HG02981 (cell line): ENCODE measurements around the gene EPAS1.

Experiments used
- ATAC-seq: cut with Tn5 transposase; IDR thresholded peaks from one replicate; pipeline ENCODE4 v1.9.1; 2021; ENCODE audit warnings: mild to moderate bottlenecking, moderate library complexity; ENCODE audit not compliant: unreplicated experiment

The EPAS1 gene

DNA sequence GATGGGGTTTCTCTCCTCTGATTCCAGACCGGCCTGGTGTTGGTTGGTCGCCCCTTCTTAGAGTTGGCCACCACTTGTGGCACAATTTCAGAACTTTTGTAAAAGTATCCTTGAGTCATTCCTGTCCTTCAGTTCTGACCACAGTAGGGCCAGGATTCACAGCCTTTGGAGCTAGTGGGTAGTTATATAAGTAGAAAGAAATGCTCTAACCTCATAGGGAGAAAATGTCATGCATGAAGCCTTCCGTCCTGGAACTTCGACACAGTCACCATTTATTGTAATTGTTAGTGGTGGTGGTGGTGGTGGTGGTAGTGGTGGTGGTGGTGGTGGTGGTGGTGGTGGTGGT, 65.4 kb downstream of the EPAS1 start:
- no peak for ATAC-seq

DNA sequence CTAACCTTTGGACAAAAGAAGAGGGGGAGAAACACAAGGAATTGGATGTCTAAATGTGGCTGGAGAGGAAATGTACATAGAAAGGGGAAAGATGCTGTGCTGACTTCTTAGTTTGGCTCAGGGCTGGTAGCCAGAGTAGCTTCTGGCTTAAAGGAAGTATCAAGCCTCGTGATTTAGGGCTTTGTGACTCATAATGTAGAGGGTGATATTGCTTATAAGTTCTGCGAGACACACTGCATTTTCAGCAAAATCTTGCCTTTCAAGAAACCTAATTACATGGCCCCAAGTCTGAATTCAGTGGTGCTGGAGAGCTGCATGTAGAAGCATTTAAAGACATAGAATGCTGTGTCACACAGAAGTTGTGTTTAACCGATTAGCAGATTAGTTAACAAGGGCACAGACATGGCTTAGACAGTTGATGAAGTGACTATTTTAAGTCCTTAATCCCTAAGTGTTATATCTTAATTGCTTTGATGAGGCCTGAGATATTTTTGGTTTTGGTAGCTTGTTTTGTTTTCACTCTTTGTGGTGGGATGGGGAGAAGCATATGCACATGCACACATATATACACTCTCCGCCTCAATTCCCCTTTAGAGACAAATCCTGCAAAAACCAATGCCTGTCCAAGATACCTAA, 66.4 kb downstream of the EPAS1 start:
- ATAC-seq = no peak

DNA sequence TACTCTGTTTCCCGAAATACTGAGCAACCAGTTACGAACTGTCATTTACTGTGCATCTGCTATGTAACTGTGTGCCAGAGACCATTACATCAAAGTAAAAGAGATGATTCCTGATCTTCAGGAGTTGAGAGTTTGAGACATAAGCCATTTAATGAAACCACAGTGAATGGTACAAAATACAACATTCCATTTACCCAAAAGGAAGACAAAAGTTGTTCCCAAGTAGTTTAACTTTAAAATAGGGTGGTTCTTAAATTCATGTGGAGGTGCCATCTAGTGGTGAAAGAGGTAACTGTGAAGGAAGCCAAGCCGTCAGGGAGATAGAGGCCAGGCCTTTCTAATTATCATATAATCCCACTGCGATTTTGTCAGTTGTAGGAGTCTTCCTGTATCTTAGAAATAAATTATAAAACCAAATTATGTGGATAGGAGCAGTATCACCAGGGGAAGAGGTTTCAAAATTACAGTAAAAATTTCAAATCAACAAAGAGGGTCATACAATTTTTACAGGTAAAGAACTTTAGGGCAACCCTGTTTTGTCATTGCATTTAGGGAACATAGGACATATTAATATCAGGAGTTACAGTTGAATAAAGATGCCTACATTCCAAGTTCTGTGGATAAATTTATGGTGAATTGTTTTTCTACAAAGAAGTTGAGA, 67.7 kb downstream of the EPAS1 start:
- no peak for ATAC-seq

DNA sequence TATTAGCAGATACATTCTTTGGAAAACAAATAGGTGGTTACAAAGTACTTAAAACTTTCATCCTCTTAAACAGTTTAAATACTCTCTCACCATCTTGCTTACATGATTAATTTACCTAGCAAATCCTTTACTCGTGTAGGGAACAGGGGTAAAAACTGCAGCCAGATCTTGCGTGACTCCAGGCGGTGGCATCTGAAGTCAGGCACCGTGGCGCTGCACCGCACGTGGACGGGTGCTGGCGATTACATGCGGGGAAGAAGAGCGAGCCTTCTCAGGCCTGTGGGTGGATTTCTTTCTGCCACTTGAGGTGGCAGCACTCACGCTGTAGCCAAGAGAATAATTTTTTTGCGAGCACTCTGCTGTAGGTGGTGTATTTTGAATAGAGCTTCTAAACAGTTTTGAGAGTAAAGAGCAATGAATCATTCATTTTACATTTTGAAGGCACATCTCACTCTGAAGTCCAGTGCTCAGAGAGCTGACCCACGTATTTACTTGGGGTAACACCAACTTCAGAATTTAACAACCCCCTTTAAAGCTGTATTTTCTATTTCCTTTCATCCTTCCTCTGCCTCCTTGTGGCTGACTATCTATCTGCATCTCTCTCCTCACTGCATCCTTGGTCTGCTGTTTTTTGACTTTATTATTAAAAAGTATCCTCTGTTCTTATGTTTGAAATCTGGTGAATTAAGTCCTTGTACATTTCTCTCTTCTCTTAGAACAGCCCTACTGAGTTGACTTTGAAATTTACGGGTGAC, 68.9 kb downstream of the EPAS1 start:
- no peak for ATAC-seq

DNA sequence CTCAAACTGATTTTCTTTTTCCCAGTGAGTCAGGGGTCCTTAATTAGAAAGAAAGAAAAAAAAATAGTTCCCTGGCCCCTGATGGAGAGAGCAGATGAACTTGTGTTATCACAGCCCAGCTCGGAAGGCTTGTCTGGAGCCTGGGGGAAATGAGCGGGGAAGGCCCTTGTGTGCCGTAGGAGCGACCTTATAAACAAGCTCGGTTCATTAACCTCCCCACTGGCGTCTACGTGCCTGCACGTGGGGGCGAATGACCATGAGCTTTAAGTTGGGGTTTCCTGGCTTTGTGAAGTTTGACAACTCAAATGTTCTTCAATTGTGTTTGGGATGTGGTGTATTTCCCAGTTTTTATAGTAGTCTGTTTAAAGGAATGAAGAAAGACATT, 69.5 kb downstream of the EPAS1 start:
- no peak for ATAC-seq

DNA sequence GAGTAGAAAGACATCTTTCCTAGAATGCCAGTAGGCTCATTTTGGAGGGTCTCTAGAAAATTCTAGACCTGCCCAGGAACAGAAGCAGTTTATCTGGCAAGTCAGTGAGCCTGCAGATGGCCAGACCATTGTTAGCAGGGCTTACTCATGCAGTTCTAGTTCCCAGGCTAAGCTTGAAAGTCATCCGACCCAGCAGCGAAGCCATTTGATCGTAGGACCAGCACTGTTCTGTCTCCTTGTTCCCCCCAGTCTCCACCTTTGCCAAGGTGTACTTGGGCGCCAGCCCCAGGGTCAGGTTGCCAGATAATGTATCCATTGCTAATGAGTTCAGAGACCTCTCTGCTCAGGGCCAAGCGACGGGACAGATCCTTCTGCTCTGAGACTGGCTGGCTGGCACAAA, 70.1 kb downstream of the EPAS1 start:
- ATAC-seq = no peak

DNA sequence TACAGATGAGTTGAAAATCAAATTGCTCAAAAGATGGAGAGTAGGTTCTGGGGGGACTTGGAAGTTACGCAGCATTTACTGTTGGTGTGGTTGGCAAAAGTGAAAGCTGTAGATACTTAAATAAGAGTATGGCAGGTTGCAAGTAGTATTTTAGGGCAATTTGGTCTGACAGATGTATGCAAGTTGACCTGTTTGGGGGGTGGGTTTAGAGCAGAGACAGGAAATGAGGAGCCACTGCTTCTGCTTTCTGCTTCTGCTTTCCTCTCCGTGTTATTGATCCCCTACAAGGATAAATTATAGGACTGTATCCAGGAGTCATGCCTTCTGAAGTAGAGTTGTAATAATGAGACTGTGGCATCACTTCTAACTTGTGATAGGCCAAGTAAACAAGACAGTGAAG, 71.2 kb downstream of the EPAS1 start:
- no peak for ATAC-seq

DNA sequence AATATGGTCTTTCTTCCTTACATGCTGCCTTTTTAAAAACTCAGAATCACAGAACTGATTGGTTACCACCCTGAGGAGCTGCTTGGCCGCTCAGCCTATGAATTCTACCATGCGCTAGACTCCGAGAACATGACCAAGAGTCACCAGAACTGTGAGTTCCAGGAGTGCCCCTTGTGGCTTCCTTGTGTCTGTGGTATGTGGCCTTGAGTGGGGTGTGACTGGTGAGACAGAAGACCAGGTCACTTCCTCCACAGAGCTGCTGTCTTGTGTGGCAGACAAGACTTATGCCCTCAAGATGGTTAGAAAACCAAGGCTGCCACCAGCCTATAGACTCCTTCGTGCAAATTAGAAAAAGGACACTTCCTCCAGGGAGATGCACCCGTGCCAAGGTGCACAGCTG, 72.6 kb downstream of the EPAS1 start:
- no peak for ATAC-seq

DNA sequence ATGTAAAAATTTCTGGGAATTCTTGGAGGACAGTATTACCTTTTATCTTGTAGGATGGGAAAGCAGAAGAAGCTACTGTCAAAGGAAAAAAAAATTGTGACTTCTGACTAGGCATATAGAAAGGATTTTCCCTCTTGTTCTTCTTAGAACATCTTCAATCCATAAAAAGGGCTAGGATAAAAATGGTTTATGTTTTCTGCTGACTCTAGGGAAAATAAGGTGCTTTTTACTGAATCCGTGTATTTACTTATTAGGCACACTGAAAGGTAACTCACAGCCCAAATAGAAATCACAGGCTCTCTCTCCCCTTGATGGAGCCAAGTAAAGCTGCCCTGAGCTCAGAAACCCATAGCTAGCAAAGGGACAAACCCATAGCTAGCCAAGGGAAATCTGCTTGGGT, 74.6 kb downstream of the EPAS1 start:
- ATAC-seq = no peak

DNA sequence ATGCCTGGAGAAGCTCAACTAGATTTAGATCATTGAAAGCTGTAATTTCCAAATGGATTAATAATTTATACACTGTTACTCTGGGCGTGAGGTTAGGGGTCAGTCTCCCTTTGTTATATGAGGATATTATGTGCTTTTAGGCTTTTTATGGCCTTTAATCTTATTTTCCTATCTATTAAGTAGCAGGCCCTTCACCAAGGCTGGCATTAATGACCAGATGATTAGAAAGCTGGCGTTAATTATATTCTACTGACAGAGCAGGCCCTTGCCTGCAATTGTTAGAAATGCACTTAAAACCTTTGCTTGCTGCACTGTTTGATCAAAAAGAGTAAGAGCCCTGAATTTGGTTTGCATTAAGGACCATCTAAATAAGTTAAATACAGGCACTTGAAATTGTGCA, 75.3 kb downstream of the EPAS1 start:
- ATAC-seq = no peak

DNA sequence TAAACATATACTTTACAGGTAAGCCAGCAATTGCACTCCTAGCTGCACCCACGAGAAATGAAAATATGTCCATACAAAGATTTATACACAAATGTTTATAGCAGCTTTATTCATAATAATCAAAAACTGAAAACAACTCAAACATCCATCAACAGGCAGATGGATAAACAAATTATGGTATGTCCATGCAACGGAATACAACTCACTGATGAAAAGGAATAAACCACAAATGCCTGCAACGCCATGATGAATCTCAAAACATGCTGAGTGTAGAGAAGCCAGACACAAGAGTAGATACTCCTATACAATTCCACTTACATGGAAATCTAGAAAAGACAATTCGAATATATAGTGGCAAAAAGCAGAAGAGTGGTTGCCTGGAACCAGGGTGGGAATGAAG, 76.0 kb downstream of the EPAS1 start:
- ATAC-seq = no peak

DNA sequence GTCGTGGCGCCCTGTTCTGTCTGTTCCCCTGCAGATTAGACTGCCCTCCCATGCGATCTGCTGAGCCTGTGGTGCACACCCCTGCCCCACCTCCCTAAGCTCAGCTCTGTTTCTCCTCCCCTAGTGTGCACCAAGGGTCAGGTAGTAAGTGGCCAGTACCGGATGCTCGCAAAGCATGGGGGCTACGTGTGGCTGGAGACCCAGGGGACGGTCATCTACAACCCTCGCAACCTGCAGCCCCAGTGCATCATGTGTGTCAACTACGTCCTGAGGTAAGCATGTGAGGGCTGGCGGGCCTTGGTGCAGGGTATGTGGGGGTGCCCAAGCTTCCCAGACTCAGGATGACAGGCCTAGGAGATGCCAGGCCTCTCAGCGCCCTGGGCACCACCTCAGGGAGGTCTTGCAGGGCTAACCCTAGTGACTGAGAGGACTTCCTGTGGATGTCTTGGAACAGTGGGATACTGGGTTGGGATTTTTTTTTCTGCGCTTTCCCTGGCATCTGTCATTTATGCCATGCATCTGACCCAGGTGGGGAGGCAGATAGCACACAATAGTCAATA, 78.4 kb downstream of the EPAS1 start:
- ATAC-seq = no peak

DNA sequence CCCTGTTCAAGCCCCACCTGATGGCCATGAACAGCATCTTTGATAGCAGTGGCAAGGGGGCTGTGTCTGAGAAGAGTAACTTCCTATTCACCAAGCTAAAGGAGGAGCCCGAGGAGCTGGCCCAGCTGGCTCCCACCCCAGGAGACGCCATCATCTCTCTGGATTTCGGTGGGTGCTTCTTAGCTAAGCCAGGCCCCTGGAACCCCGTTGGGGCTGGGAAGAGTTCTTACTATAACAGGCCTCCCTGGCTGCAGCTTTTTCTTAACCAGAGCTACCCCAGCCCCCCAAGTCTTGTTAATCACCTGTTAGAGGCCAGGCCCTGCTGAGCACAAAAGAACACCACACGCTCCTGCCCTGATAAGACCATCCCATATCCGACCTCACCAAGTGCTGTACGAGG, 79.4 kb downstream of the EPAS1 start:
- ATAC-seq = no peak

DNA sequence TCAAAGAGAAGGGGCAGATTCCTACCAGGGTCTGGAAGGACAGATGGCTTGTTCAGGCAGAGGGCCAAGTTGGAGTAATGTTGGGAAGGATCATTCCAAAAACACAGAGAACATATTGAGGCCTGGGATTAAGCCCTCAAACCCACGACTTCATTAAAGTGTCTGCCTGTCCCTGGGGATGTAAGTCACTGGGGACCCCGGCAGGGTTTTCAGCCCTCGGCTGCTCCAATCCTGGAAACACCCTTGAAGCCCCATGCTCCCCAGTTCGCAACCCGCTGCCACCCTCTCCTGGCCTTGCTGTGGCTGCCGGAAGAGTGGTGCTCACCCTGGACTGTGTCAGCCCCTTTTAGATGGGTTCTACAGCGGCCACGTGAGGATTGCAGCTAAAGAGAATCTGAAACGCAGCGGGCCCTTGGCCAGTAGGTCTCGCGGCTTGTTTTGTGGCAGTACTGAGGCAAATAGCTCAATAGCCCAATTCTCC, 79.9 kb downstream of the EPAS1 start:
- ATAC-seq = no peak

DNA sequence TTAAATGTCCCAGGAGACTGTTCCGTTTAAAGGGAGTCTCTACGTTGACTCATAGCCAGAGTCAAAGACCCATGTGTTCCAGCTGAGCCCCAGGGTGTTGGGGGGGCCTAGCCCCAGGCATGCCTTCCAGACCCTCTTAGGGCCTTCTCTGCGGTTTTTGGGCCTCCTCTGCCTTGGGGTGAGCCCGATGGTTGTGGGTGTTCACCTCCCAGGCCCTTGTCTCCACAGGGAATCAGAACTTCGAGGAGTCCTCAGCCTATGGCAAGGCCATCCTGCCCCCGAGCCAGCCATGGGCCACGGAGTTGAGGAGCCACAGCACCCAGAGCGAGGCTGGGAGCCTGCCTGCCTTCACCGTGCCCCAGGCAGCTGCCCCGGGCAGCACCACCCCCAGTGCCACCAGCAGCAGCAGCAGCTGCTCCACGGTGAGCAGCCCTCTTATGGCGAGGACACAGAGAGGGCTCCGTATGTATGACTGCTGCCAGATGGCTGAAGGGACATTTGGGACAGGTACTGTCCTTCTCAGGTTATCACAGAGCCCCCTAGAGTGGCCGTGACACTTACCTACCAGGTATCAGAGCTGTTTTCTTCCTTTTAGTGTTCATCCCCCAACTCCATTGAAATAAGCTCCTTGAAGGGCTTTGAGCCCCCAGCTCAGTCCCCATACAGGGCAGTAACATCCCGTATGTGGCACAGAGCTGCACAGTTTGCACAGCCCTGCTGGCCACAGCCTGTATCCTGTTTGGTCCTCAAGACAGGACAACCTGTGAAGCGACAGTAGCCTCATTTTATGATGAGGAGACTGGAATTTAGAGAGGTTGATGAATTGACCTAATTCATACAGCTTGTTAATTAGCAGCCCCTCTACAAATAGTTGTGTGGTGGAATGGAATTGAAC, 80.7 kb downstream of the EPAS1 start:
- no peak for ATAC-seq

DNA sequence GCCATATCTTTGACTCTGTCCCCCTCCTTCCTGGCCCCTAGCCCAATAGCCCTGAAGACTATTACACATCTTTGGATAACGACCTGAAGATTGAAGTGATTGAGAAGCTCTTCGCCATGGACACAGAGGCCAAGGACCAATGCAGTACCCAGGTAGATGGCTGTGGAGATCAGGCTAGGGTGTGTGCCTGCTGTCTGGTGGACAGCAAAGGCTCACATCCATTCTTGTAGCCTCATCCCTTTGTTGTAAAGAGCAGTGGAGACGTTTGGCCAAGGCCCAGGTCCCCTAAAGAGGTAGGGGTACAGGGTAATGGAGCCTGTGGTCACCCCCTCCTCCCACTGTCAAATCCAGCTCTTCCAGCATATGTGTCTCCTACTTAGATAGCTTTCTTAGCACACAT, 81.4 kb downstream of the EPAS1 start:
- no peak for ATAC-seq

DNA sequence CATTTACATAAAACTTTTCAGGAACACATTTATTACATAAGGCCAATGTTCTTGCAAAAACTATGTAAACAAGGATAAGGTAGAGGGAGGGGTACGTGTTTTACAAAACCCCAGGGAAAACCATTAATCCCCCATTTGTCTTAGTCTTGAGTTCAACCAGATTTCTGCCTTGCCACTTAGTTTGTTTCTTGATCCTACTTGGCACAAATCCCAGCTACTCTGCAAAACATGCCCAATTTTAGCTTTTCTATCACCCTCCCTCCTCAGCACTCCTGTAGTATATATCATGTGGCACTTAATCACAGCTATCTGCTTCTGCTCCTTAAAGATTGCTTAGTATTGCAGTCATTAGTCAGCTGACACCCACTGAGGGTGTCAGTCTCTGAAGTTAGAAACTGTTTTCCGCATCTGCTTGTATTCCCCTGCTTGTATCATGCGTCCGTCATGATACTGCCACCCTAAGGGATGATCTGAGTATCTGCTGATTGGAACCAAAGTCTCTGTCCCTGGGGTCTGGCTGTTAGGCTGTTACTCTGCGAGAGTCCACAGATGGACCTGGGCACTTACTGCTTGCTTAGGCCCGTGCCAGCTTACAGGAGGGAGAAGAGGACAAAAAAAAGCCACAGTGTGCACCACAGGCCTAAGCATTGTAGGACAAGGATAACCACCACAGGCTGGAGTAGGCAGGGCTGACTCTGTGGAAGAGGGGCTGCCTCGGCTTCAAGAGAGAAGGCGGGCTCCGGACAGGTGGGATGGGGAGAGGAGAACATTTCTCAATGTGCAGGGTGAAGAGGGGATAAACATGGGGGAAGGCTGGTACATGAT, 82.2 kb downstream of the EPAS1 start:
- no peak for ATAC-seq

DNA sequence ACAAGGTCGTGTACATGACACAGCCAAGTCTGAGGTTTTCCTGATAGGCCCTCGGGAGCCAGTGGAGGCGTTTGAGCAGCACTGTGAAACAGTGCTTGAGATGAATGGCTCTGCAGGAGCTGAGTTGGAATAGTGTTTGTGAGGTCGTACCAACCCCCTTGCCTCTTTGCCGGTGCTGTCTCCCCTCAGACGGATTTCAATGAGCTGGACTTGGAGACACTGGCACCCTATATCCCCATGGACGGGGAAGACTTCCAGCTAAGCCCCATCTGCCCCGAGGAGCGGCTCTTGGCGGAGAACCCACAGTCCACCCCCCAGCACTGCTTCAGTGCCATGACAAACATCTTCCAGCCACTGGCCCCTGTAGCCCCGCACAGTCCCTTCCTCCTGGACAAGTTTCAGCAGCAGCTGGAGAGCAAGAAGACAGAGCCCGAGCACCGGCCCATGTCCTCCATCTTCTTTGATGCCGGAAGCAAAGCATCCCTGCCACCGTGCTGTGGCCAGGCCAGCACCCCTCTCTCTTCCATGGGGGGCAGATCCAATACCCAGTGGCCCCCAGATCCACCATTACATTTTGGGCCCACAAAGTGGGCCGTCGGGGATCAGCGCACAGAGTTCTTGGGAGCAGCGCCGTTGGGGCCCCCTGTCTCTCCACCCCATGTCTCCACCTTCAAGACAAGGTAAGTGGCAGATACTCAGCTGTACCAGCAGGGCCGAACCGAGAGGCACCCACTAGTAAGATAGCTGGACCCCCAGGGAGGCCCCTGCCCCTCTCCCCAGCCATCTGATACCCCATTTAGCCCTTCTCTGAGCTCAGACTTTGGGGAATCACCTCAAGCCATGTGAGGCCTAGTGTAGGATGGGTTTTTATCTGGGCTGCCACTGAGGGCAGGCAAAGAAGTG, 83.1 kb downstream of the EPAS1 start:
- ATAC-seq = no peak

DNA sequence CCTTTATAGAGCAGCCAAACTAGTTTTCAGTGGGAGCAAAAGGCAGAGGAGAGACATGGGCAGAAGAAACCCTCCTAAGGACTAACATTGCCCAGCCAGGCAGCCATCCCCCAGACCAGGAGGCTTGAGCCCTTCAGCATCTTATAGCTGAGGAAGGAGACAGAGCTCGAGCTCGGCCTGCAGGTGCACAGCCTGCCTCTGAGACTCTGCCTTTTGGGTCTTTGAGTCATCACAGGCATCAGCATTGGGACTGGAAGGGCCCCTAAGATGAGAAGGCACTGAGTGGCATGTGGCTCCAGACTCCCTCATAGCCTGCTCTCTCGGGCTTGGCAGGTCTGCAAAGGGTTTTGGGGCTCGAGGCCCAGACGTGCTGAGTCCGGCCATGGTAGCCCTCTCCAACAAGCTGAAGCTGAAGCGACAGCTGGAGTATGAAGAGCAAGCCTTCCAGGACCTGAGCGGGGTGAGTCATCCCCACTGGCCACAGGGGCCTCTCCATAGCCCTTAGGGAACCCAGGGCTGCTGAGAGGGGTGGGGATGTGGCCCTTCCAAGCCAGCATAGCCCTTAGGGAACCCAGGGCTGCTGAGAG, 84.1 kb downstream of the EPAS1 start:
- no peak for ATAC-seq
